ENCODE results near the gene CSNK2A1.
A peak's percentile ranks its signal among the peaks of the same experiment; 100 is the strongest.
"Not testable (repeated sequence)": the region's sequence is repeated elsewhere in the genome, so short reads cannot be mapped to it uniquely, and the experiment has no call there.

Gene CSNK2A1

GRCh38 chr20:483815-484644 lies 59.6 kb downstream of the CSNK2A1 start:
- no peak for DNase-seq (ENCODE audit: low read depth)

GRCh38 chr20:481167-481566 lies 62.4 kb downstream of the CSNK2A1 start:
- no peak for DNase-seq (ENCODE audit: low read depth)

GRCh38 chr20:480044-480443 lies 63.5 kb downstream of the CSNK2A1 start:
- DNase-seq (ENCODE audit: low read depth): no peak

- DNase-seq (ENCODE audit: low read depth): no peak
Measured at GRCh38 chr20:479487-479886, 64.1 kb downstream of the CSNK2A1 start.

- no peak for DNase-seq (ENCODE audit: low read depth)
Measured at GRCh38 chr20:478949-479429, 64.6 kb downstream of the CSNK2A1 start.

- DNase-seq (ENCODE audit: low read depth): no peak
Measured at GRCh38 chr20:478010-478948, 65.3 kb downstream of the CSNK2A1 start.

- DNase-seq (ENCODE audit: low read depth): not testable (repeated sequence)
Measured at GRCh38 chr20:476561-477249, 66.9 kb downstream of the CSNK2A1 start.

- DNase-seq (ENCODE audit: low read depth): no peak
Measured at GRCh38 chr20:475463-476357, 67.9 kb downstream of the CSNK2A1 start.

GRCh38 chr20:474581-474980 lies 69.0 kb downstream of the CSNK2A1 start:
- no peak for DNase-seq (ENCODE audit: low read depth)

- no peak for DNase-seq (ENCODE audit: low read depth)
Measured at GRCh38 chr20:472889-473292, 70.7 kb downstream of the CSNK2A1 start.

GRCh38 chr20:472137-472846 lies 71.3 kb downstream of the CSNK2A1 start:
- DNase-seq (ENCODE audit: low read depth): no peak

GRCh38 chr20:469746-470490 lies 73.7 kb downstream of the CSNK2A1 start:
- no peak for DNase-seq (ENCODE audit: low read depth)

GRCh38 chr20:467755-468154 lies 75.8 kb downstream of the CSNK2A1 start:
- no peak for DNase-seq (ENCODE audit: low read depth)

GRCh38 chr20:462199-462991 lies 81.2 kb downstream of the CSNK2A1 start, which contains the start of gene TBC1D20:
TBC1D20 (minus strand) TSS chr20:462533; CDS start chr20:462405, 128 bp downstream.
- DNase-seq (ENCODE audit: low read depth): peak; percentile 75

- DNase-seq (ENCODE audit: low read depth): peak; percentile 34
Measured at GRCh38 chr20:461254-462198, 82.1 kb downstream of the CSNK2A1 start.

- no peak for DNase-seq (ENCODE audit: low read depth)
Measured at GRCh38 chr20:460707-461106, 82.9 kb downstream of the CSNK2A1 start.

- no peak for DNase-seq (ENCODE audit: low read depth)
Measured at GRCh38 chr20:460180-460579, 83.4 kb downstream of the CSNK2A1 start.

GRCh38 chr20:458776-459175 lies 84.8 kb downstream of the CSNK2A1 start:
- no peak for DNase-seq (ENCODE audit: low read depth)
